ENCODE measurements around the gene COL13A1. TPM values are rescaled to one million over a fixed set of nuclear protein-coding genes. Genes with fewer than 3 reads are reported as not detected.
A peak's percentile ranks its signal among the peaks of the same experiment; 100 is the strongest.

The COL13A1 gene
- total and polyA plus RNA-seq, 2 of the 8 experiments (the other 6 are each of a cell fraction or from before 2014, with no cell fraction given), result 2.6 to 5.2 TPM

- H3K56ac ChIP-seq (replicated peaks; ENCODE audit: insufficient read length, low read depth, low read length), result no peak overlapping the region
- POLR2A ChIA-PET (ENCODE audit: partially characterized antibody), result interaction anchor here (1.2 kb wide), 2 partner anchors 10 to 40 kb away, joined by 3 to 5 read pairs; no protein-coding TSS in a partner anchor
- H3K4ac ChIP-seq (replicated peaks; ENCODE audit: insufficient read length, low read depth, low read length), result no peak overlapping the region
- no peak overlapping the region; the same call in 1 of the 2 replicates for H2BK15ac ChIP-seq (ENCODE audit: low read length)
- TF ChIP-seq SAP30 (IDR thresholded peaks at IDR 0.05; ENCODE audit: insufficient read depth, insufficient replicate concordance, low read length) (no peak), CTCF (IDR thresholded peaks at IDR 0.05; ENCODE audit: control extremely low read depth in 1 of 3, insufficient read depth in 1 of 3, low read depth in 1 of 3, low read length in 3 of 3) (peak in 1 of 3 experiments; percentile 9; a peak in 2 of 4 replicates), MAFK (IDR thresholded peaks at IDR 0.05; ENCODE audit: low read depth, low read length) (no peak), KDM1A (IDR thresholded peaks at IDR 0.05; ENCODE audit: borderline replicate concordance, low read length) (no peak), RAD21 (IDR thresholded peaks at IDR 0.05 in 1 of 2, conservative IDR thresholded peaks at IDR 0.05 in 1 of 2; ENCODE audit: low read depth in 2 of 2, low read length in 2 of 2) (peak; percentile 7 to 15; a peak in 2 of 4 replicates), CHD2 (IDR thresholded peaks at IDR 0.05; ENCODE audit: low read length) (no peak), TBP (IDR thresholded peaks at IDR 0.05; ENCODE audit: low read depth, low read length) (no peak), BCL11A (IDR thresholded peaks at IDR 0.05; ENCODE audit: low read depth in 2 of 2, low read length in 2 of 2) (no peak)
- H3K79me1 ChIP-seq (ENCODE audit: low read depth, low read length), result no peaks in the 10 kb centered on the region
- H4K5ac ChIP-seq (ENCODE audit: insufficient read length, low read depth, low read length), result no peak overlapping the region
- H3K23me2 ChIP-seq (ENCODE audit: low read depth, low read length), result no peaks in the 10 kb centered on the region
- no peak overlapping the region for H3K9ac ChIP-seq (replicated peaks in 1 of 4; ENCODE audit: extremely low read depth in 1 of 4, low read depth in 3 of 4, low read length in 3 of 4)
- H2AFZ ChIP-seq (ENCODE audit: low read length), result no peak overlapping the region
- H3K27me3 ChIP-seq (replicated peaks in 1 of 4; ENCODE audit: control insufficient read depth in 3 of 4, extremely low read depth in 1 of 4, insufficient read depth in 3 of 4, low read length in 3 of 4), result no peaks in the 10 kb centered on the region
- H4K91ac ChIP-seq (replicated peaks; ENCODE audit: insufficient read length, low read length), result no peak overlapping the region
- H3K36me3 ChIP-seq (ENCODE audit: control insufficient read depth in 2 of 4, insufficient read depth in 4 of 4, low read length in 3 of 4), result no peaks in the 10 kb centered on the region; a peak in 1 of 8 replicates
- no peak overlapping the region for H3K23ac ChIP-seq (ENCODE audit: insufficient read length)
- H4K8ac ChIP-seq (ENCODE audit: extremely low read depth, insufficient read depth, low read length), result peak overlapping the region; percentile 57; the same call in 1 of the 2 replicates
- H3K79me2 ChIP-seq (ENCODE audit: control insufficient read depth in 1 of 2, insufficient read depth in 2 of 2, low read length in 2 of 2), result no peaks in the 10 kb centered on the region
- peaks cover 0 to 14% (median 7%) of the 10 kb centered on the region in 4 experiments; a peak in 4 of 7 replicates for H3K4me1 ChIP-seq (replicated peaks in 1 of 4; ENCODE audit: control insufficient read depth in 3 of 4, insufficient read depth in 4 of 4, low read length in 3 of 4)
- peak overlapping the region; percentile 21; the same call in 1 of the 2 replicates for H3K18ac ChIP-seq (ENCODE audit: extremely low read depth, low read length)
- H2AK5ac ChIP-seq (ENCODE audit: low read depth, low read length), result no peak overlapping the region
- H2BK20ac ChIP-seq (ENCODE audit: low read length), result no peak overlapping the region
- FAIRE-seq, result no peak
- no peaks in the 10 kb centered on the region for H4K20me1 ChIP-seq (replicated peaks in 1 of 2; ENCODE audit: control insufficient read depth in 1 of 2, insufficient read depth in 2 of 2, low read length in 2 of 2)
- H3K9me3 ChIP-seq (ENCODE audit: insufficient read depth in 2 of 2, low read depth in 1 of 2, low read length in 1 of 2), result no peaks in the 10 kb centered on the region
- H2BK12ac ChIP-seq (ENCODE audit: low read depth, low read length), result peak overlapping the region; percentile 55; the same call in 1 of the 2 replicates
- no peak overlapping the region for H3K27ac ChIP-seq (ENCODE audit: low read depth, low read length)
- no peak overlapping the region for H3K14ac ChIP-seq (ENCODE audit: insufficient read length)
- DNase-seq (ENCODE audit: low read depth in 1 of 2, low spot score in 2 of 2), result no peak
- CTCF ChIA-PET (ENCODE audit: partially characterized antibody), result interaction anchor here (0.9 to 40.6 kb wide), 14 partner anchors 12 to 131 kb away, joined by 3 to 958 read pairs (median 4); partner anchors contain the start of gene COL13A1
- H2BK5ac ChIP-seq (ENCODE audit: low read depth, low read length), result peak overlapping the region; percentile 66; the same call in 1 of the 2 replicates
- WGBS, 2 experiments (ENCODE audit: extremely low coverage in 1 of 2, insufficient coverage in 1 of 2, insufficient read length in 1 of 2, insufficient replicate concordance in 2 of 2, low coverage in 1 of 2, low lambda C conversion rate in 2 of 2, missing lambda C conversion rate in 1 of 2), result 83% methylated on average over 11 of the region's 12 CpGs; no CpG with 5 or more reads in 1 of the 2 experiments
- no peak overlapping the region for H3K4me2 ChIP-seq (ENCODE audit: insufficient read depth in 1 of 2, low read depth in 2 of 2, low read length in 2 of 2)
- H2BK120ac ChIP-seq (replicated peaks; ENCODE audit: low read depth, low read length), result no peak overlapping the region
- H3K4me3 ChIP-seq (ENCODE audit: extremely low read depth in 1 of 4, insufficient read depth in 2 of 4, low read depth in 3 of 4, low read length in 4 of 4), result no peak overlapping the region
Observed at GRCh38 chr10:69810675-69811397, 9.1 kb downstream of the COL13A1 start.

All from H1 (cell line).